ENCODE data around the gene IRF2BP2. TPM values are rescaled to one million over a fixed set of nuclear protein-coding genes. Genes with fewer than 3 reads are reported as not detected.

The IRF2BP2 gene
- total RNA-seq, 4 donors from 2014 or later = 82.7 to 120 (median 93.3) TPM

DNA sequence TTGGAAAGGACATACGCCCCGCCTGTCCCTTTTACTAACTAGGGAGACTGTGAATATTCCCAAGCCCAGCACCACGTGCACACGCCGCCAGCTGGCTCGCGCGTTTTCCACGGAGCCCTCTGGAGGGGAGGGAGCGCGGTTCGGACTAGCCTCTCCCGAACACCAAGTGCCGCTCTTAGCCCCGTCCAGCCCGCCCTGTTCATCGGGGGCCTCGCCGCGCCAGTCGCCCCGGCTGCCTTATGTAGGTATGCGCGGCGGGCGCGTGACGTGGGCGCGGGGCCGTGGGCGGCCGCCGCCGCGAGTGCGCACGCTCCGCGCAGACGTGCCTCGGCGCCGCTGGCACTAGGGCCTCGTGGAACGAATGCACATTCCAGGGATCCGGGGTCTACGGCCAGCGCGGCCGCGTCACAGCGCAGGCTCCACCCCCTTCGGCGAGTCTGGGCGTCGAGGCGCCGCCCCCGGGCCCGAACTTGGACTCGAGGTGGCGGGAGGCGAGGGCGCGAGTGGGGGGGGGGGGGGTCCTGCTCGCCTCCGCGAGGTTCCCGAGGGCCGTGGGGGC is 767 bp upstream of the IRF2BP2 start:
- Histone ChIP-seq H3K9me3 (no peaks in the 10 kb centered on the region), H3K27ac (peak overlapping the region; percentile 97 to 100 (median 100)), H3K27me3 (no peaks in the 10 kb centered on the region), H3K36me3 (peaks cover 0 to 23% (median 5%) of the 10 kb centered on the region in 4 donors), H3K4me3 (peak overlapping the region; percentile 33 to 71 (median 47)), H3K4me1 (peaks cover 29 to 40% (median 34%) of the 10 kb centered on the region in 4 donors)
- 0 to 1% methylated on average over 2 to 45 of the region's 71 CpGs for WGBS, 2 donors (ENCODE audit: low coverage in 1 of 2)
- TF ChIP-seq POLR2A (IDR thresholded peaks at IDR 0.05) (peak; percentile 89), EP300 (IDR thresholded peaks at IDR 0.05; ENCODE audit: low read depth) (peak; percentile 59), POLR2AphosphoS5 (IDR thresholded peaks at IDR 0.05) (peak; percentile 97 to 99 (median 98))
- TF ChIP-seq, protein P1, sequence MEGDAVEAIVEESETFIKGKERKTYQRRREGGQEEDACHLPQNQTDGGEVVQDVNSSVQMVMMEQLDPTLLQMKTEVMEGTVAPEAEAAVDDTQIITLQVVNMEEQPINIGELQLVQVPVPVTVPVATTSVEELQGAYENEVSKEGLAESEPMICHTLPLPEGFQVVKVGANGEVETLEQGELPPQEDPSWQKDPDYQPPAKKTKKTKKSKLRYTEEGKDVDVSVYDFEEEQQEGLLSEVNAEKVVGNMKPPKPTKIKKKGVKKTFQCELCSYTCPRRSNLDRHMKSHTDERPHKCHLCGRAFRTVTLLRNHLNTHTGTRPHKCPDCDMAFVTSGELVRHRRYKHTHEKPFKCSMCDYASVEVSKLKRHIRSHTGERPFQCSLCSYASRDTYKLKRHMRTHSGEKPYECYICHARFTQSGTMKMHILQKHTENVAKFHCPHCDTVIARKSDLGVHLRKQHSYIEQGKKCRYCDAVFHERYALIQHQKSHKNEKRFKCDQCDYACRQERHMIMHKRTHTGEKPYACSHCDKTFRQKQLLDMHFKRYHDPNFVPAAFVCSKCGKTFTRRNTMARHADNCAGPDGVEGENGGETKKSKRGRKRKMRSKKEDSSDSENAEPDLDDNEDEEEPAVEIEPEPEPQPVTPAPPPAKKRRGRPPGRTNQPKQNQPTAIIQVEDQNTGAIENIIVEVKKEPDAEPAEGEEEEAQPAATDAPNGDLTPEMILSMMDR (IDR thresholded peaks at IDR 0.05) = peak in 1 of 5 experiments; percentile 2
- in situ Hi-C loops (cut with MboI; ENCODE audit: low pct_ligation_motif_present in 1 of 4, low pct_unique_long_range_greater_than_20kb in 1 of 4, low sequenced_read_pairs in 3 of 4) = loop anchor here in 3 of 4 donors (5.0 to 25.0 kb wide), 6 partner anchors 107 to 472 kb away; no protein-coding TSS in a partner anchor
- intact Hi-C loops (cut with DNase I; ENCODE audit: low total_unique reads) = loop anchor here (2.0 to 10.0 kb wide), 5 partner anchors 74 to 472 kb away; no protein-coding TSS in a partner anchor
- DNase-seq = peak; percentile 96

- WGBS, 2 donors (ENCODE audit: low coverage in 1 of 2) = 1% methylated on average over 22 of the region's 67 CpGs; no CpG with 5 or more reads in 1 of the 2 donors
- DNase-seq = no peak
- no peaks in the 10 kb centered on the region for H3K27me3 ChIP-seq
- peak overlapping the region; percentile 99 to 100 (median 100) for H3K27ac ChIP-seq
- peaks cover 29 to 40% (median 33%) of the 10 kb centered on the region in 4 donors for H3K4me1 ChIP-seq
- in situ Hi-C loops (cut with MboI; ENCODE audit: low pct_ligation_motif_present in 1 of 4, low pct_unique_long_range_greater_than_20kb in 1 of 4, low sequenced_read_pairs in 3 of 4) = loop anchor here in 3 of 4 donors (5.0 to 25.0 kb wide), 7 partner anchors 108 to 473 kb away; no protein-coding TSS in a partner anchor
- H3K9me3 ChIP-seq = no peaks in the 10 kb centered on the region
- H3K36me3 ChIP-seq = peaks cover 0 to 23% (median 5%) of the 10 kb centered on the region in 4 donors
- intact Hi-C loops (cut with DNase I; ENCODE audit: low total_unique reads) = loop anchor here (2.0 to 10.0 kb wide), 6 partner anchors 75 to 473 kb away; no protein-coding TSS in a partner anchor
- TF ChIP-seq POLR2AphosphoS5 (IDR thresholded peaks at IDR 0.05) = no peak
- TF ChIP-seq, protein P1 (IDR thresholded peaks at IDR 0.05) = no peak
- TF ChIP-seq EP300 (IDR thresholded peaks at IDR 0.05; ENCODE audit: low read depth) = no peak
- no peak for TF ChIP-seq POLR2A (IDR thresholded peaks at IDR 0.05)
- peak overlapping the region in 3 of 4 donors; percentile 71 to 91 (median 80) for H3K4me3 ChIP-seq
These were observed 311 bp downstream of the IRF2BP2 start for GRCh38 chr1:234609691-234610042.

GRCh38 chr1:234608911-234609690 is 877 bp downstream of the IRF2BP2 start:
- intact Hi-C loops (cut with DNase I; ENCODE audit: low total_unique reads) = loop anchor here (5.0 kb wide), 1 partner anchor 77 kb away; no protein-coding TSS in a partner anchor
- Histone ChIP-seq H3K9me3 (no peaks in the 10 kb centered on the region), H3K27me3 (no peaks in the 10 kb centered on the region), H3K36me3 (peaks cover 0 to 23% (median 5%) of the 10 kb centered on the region in 4 donors), H3K4me1 (peaks cover 25 to 40% (median 34%) of the 10 kb centered on the region in 4 donors), H3K4me3 (peak overlapping the region; percentile 79 to 91 (median 84)), H3K27ac (peak overlapping the region; percentile 98 to 100 (median 99))
- 0% methylated on average over 13 of the region's 121 CpGs; no CpG with 5 or more reads in 1 of the 2 donors for WGBS, 2 donors (ENCODE audit: low coverage in 1 of 2)
- in situ Hi-C loops (cut with MboI; ENCODE audit: low pct_ligation_motif_present in 1 of 4, low pct_unique_long_range_greater_than_20kb in 1 of 4, low sequenced_read_pairs in 3 of 4) = loop anchor here in 2 of 4 donors (5.0 to 25.0 kb wide), 5 partner anchors 116 to 366 kb away; no protein-coding TSS in a partner anchor
- peak; percentile 50 for DNase-seq
- TF ChIP-seq, protein P1 (IDR thresholded peaks at IDR 0.05) = no peak
- TF ChIP-seq EP300 (IDR thresholded peaks at IDR 0.05; ENCODE audit: low read depth) (no peak), POLR2A (IDR thresholded peaks at IDR 0.05) (peak; percentile 51), POLR2AphosphoS5 (IDR thresholded peaks at IDR 0.05) (peak in 2 of 3 donors; percentile 64 to 68)

Data from transverse colon (tissue), 4 donors.